ENCODE data around the gene NAA80. TPM values are rescaled to one million over a fixed set of nuclear protein-coding genes. Genes with fewer than 3 reads are reported as not detected.

The NAA80 gene
- polyA plus RNA-seq, 1 of the 3 experiments (the other 2 are of a cell fraction) = 10.5 TPM

DNA sequence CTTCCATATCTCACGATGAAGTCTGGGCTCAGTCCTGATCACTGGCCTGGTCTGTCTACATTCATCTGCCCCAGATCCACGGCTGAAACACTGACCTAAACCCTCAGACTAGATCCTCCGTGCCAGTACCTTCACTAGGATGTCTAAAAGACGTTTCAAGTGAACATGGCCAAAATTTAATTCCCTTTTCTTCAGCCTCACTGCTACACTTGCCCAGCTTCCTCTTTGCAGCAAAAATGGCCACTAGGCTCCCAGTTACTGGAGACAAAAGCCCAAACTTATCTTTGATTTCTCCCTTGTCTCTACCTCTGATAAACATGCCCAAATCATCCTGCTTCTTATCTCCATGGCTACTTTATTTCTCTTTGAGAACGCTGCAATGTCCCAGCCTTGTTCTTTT is 39.8 kb upstream of the NAA80 start:
- Histone ChIP-seq H3K9me3 (no peaks in the 10 kb centered on the region), H3K36me3 (replicated peaks in 1 of 2; ENCODE audit: control insufficient read depth in 1 of 2, insufficient read depth in 2 of 2, low read length in 1 of 2) (no peaks in the 10 kb centered on the region), H3K4me2 (no peak overlapping the region), H3F3A (replicated peaks; ENCODE audit: insufficient read depth) (peaks cover 3% of the 10 kb centered on the region), H2AFZ (ENCODE audit: low read depth) (no peak overlapping the region), H3K27ac (ENCODE audit: low read depth in 2 of 2, low read length in 1 of 2) (peak overlapping the region in 1 of 2 experiments; percentile 98; a peak in 2 of 4 replicates), H3K79me2 (ENCODE audit: insufficient read depth) (peaks cover 41% of the 10 kb centered on the region), H4K20me1 (ENCODE audit: insufficient read depth) (peaks cover 10% of the 10 kb centered on the region; the same call in 1 of the 2 replicates), H3K4me1 (ENCODE audit: control insufficient read depth in 1 of 2, insufficient read depth in 2 of 2, low read depth in 1 of 2, low read length in 1 of 2) (peaks cover 10 to 30% of the 10 kb centered on the region in 2 experiments), H3K4me3 (ENCODE audit: low read depth in 2 of 2, low read length in 1 of 2) (no peak overlapping the region), H3K27me3 (ENCODE audit: insufficient read depth) (no peaks in the 10 kb centered on the region), H3K9me2 (no peaks in the 10 kb centered on the region), H3K9ac (no peak overlapping the region)
- ChIA-PET POLR2A (interaction anchor here (2.2 to 3.6 kb wide), 2 partner anchors 11 to 40 kb away, joined by 6 to 38 read pairs; partner anchors contain the start of genes HYAL3, NAA80 and TUSC2), CTCF (interaction anchor here (1.0 to 6.8 kb wide), 5 partner anchors 10 to 213 kb away, joined by 3 to 40 read pairs (median 4); partner anchors contain the start of genes CYB561D2 and NPRL2)
- DNase-seq = no peak
- TF ChIP-seq, protein P1, sequence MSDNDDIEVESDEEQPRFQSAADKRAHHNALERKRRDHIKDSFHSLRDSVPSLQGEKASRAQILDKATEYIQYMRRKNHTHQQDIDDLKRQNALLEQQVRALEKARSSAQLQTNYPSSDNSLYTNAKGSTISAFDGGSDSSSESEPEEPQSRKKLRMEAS (IDR thresholded peaks at IDR 0.05; ENCODE audit: low read depth) = no peak
- TF ChIP-seq SMC3 (IDR thresholded peaks at IDR 0.05; ENCODE audit: low read depth, low read length) (no peak), FOXJ3 (CRISPR knock-in tag; IDR thresholded peaks at IDR 0.05) (no peak), TCF12 (IDR thresholded peaks at IDR 0.05) (no peak), FOXM1 (IDR thresholded peaks at IDR 0.05; ENCODE audit: low read depth) (no peak), ELF1 (IDR thresholded peaks at IDR 0.05) (no peak), RFX5 (IDR thresholded peaks at IDR 0.05; ENCODE audit: low read length) (no peak), GABPA (IDR thresholded peaks at IDR 0.05; ENCODE audit: low read depth) (no peak), NRF1 (IDR thresholded peaks at IDR 0.05; ENCODE audit: low read depth, low read length) (no peak), TEAD4 (IDR thresholded peaks at IDR 0.05; ENCODE audit: borderline replicate concordance, insufficient read depth) (no peak), FOSL2 (IDR thresholded peaks at IDR 0.05; ENCODE audit: borderline replicate concordance, low read depth) (no peak), RAD21 (IDR thresholded peaks at IDR 0.05; ENCODE audit: low read length) (no peak)
- TF ChIP-seq, protein P2, sequence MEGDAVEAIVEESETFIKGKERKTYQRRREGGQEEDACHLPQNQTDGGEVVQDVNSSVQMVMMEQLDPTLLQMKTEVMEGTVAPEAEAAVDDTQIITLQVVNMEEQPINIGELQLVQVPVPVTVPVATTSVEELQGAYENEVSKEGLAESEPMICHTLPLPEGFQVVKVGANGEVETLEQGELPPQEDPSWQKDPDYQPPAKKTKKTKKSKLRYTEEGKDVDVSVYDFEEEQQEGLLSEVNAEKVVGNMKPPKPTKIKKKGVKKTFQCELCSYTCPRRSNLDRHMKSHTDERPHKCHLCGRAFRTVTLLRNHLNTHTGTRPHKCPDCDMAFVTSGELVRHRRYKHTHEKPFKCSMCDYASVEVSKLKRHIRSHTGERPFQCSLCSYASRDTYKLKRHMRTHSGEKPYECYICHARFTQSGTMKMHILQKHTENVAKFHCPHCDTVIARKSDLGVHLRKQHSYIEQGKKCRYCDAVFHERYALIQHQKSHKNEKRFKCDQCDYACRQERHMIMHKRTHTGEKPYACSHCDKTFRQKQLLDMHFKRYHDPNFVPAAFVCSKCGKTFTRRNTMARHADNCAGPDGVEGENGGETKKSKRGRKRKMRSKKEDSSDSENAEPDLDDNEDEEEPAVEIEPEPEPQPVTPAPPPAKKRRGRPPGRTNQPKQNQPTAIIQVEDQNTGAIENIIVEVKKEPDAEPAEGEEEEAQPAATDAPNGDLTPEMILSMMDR (IDR thresholded peaks at IDR 0.05) = no peak
- TF ChIP-seq, protein P3, sequence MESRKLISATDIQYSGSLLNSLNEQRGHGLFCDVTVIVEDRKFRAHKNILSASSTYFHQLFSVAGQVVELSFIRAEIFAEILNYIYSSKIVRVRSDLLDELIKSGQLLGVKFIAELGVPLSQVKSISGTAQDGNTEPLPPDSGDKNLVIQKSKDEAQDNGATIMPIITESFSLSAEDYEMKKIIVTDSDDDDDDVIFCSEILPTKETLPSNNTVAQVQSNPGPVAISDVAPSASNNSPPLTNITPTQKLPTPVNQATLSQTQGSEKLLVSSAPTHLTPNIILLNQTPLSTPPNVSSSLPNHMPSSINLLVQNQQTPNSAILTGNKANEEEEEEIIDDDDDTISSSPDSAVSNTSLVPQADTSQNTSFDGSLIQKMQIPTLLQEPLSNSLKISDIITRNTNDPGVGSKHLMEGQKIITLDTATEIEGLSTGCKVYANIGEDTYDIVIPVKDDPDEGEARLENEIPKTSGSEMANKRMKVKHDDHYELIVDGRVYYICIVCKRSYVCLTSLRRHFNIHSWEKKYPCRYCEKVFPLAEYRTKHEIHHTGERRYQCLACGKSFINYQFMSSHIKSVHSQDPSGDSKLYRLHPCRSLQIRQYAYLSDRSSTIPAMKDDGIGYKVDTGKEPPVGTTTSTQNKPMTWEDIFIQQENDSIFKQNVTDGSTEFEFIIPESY (IDR thresholded peaks at IDR 0.05; ENCODE audit: borderline replicate concordance, low read depth) = no peak
- TF ChIP-seq, protein P4, sequence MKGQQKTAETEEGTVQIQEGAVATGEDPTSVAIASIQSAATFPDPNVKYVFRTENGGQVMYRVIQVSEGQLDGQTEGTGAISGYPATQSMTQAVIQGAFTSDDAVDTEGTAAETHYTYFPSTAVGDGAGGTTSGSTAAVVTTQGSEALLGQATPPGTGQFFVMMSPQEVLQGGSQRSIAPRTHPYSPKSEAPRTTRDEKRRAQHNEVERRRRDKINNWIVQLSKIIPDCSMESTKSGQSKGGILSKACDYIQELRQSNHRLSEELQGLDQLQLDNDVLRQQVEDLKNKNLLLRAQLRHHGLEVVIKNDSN (IDR thresholded peaks at IDR 0.05; ENCODE audit: borderline replicate concordance, low read depth) = no peak
- TF ChIP-seq, protein P5, sequence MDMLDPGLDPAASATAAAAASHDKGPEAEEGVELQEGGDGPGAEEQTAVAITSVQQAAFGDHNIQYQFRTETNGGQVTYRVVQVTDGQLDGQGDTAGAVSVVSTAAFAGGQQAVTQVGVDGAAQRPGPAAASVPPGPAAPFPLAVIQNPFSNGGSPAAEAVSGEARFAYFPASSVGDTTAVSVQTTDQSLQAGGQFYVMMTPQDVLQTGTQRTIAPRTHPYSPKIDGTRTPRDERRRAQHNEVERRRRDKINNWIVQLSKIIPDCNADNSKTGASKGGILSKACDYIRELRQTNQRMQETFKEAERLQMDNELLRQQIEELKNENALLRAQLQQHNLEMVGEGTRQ (IDR thresholded peaks at IDR 0.05; ENCODE audit: borderline replicate concordance, low read depth, low read length) = no peak
- WGBS (ENCODE audit: low lambda C conversion rate) = 94% methylated on average over 5 of the region's 5 CpGs

All from SK-N-SH (cell line).